Esophagus squamous epithelium (tissue), 5 donors: ENCODE measurements around the gene PTGES3L. TPM values are rescaled to one million over a fixed set of nuclear protein-coding genes. Genes with fewer than 3 reads are reported as not detected.

Experiments
- DNase-seq: peaks from one replicate; lab custom pipeline; 2025; lab: John Stamatoyannopoulos, UW
- H3K27ac ChIP-seq, 4 donors: fragments of 200-600 bp; sonication (generic); one replicate each; pipeline ENCODE4 v1.5.1; 2016 to 2019; ENCODE audit warnings: mild to moderate bottlenecking in 1 of 4
- H3K27me3 ChIP-seq, 4 donors: fragments of 200-600 bp; sonication (generic); 1 replicate in 3 of 4; 2 replicates in 1 of 4; pipeline versions ENCODE4 v1.5.1 to v1.6.0; 2017 to 2021; ENCODE audit warnings: antibody characterized with exemption in 1 of 4
- H3K36me3 ChIP-seq, 3 donors: fragments of 200-600 bp; sonication (generic); one replicate each; pipeline ENCODE4 v1.5.1; 2016 to 2019
- H3K4me1 ChIP-seq, 3 donors: fragments of 200-600 bp; sonication (generic); one replicate each; pipeline ENCODE4 v1.5.1; 2017 to 2019
- H3K4me3 ChIP-seq, 4 donors: fragments of 200-600 bp; sonication (generic); 1 replicate in 3 of 4; 2 replicates in 1 of 4; pipeline ENCODE4 v1.5.1; 2016 to 2019; ENCODE audit warnings: mild to moderate bottlenecking in 2 of 4, moderate library complexity in 1 of 4
- H3K9me3 ChIP-seq, 3 donors: fragments of 200-600 bp; sonication (generic); one replicate each; pipeline ENCODE4 v1.5.1; 2016 to 2019
- POLR2A ChIP-seq, 4 donors: fragments of 450-650 bp; IDR thresholded peaks; one replicate each; pipeline ENCODE4 v1.6.1; 2017; ENCODE audit warnings: antibody characterized with exemption in 4 of 4, mild to moderate bottlenecking in 4 of 4, moderate library complexity in 3 of 4
- WGBS, 2 donors: methylation state at CpG; one replicate each; pipeline ENCODE4 v1.1.5; 2018; 5-methylcytosine and 5-hydroxymethylcytosine counted together
- intact Hi-C: fragments of 100-400 bp; cut with DNase I; formaldehyde crosslinking; loops from one replicate; pipeline ENCODE4 v1.15.0; 2022
- total RNA-seq, 4 donors: library from RNA; depleted of rRNA; stranded (reverse); fragments of >200 nt; gene quantifications; one replicate each; pipeline ENCODE4 v1.1.0, GENCODE V29; 2016
- TF ChIP-seq, protein P1 (sequence below), 6 experiments: fragments of 450-650 bp in 4 of 6; fragments of 200-600 bp in 2 of 6; sonication (generic) in 2 of 6; IDR thresholded peaks; one replicate each; pipeline ENCODE4 v1.5.1; 2016 to 2019; ENCODE audit warnings: antibody characterized with exemption in 6 of 6, mild to moderate bottlenecking in 4 of 6, moderate library complexity in 4 of 6
- donor health status: DM: yes; HTN: yes; CAD: no.

Gene PTGES3L
- total RNA-seq, 4 donors from 2014 or later = 0.27 to 1.1 TPM; not detected in 2

DNA sequence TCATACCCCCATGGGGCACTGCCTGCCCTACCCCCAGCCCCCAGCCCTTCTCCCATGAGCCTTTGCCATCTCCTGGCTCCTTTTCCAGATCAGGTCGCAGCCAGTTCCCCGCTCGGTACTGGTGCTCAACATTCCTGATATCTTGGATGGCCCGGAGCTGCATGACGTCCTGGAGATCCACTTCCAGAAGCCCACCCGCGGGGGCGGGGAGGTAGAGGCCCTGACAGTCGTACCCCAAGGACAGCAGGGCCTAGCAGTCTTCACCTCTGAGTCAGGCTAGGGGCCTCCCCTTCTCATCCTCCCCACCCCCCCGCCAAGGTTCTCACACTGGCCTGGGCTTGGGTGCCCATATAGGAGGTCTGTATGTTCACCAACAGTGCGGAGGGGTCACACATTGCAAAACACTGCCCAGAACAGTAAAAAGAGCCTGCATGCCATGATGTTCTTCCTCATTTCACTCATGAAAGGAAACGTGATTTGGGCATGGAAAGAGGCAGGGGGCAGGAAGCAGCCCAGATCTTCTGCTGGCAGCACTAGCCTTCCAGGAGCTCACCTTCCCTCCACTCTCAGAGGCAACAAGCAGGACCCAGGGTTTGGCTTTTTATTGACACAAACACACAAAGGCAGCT, 34.3 kb upstream of the PTGES3L start:
- TF ChIP-seq, protein P1, sequence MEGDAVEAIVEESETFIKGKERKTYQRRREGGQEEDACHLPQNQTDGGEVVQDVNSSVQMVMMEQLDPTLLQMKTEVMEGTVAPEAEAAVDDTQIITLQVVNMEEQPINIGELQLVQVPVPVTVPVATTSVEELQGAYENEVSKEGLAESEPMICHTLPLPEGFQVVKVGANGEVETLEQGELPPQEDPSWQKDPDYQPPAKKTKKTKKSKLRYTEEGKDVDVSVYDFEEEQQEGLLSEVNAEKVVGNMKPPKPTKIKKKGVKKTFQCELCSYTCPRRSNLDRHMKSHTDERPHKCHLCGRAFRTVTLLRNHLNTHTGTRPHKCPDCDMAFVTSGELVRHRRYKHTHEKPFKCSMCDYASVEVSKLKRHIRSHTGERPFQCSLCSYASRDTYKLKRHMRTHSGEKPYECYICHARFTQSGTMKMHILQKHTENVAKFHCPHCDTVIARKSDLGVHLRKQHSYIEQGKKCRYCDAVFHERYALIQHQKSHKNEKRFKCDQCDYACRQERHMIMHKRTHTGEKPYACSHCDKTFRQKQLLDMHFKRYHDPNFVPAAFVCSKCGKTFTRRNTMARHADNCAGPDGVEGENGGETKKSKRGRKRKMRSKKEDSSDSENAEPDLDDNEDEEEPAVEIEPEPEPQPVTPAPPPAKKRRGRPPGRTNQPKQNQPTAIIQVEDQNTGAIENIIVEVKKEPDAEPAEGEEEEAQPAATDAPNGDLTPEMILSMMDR (IDR thresholded peaks at IDR 0.05) = no peak
- no peak for TF ChIP-seq POLR2A (IDR thresholded peaks at IDR 0.05)
- peak overlapping the region; percentile 26 to 86 (median 57) for H3K27ac ChIP-seq
- intact Hi-C loops = no loop called here
- H3K4me1 ChIP-seq = peaks cover 7 to 81% (median 33%) of the 10 kb centered on the region in 3 donors
- 81 to 85% methylated on average over 4 to 12 of the region's 12 CpGs for WGBS, 2 donors
- no peaks in the 10 kb centered on the region for H3K27me3 ChIP-seq
- DNase-seq = no peak
- no peak overlapping the region for H3K4me3 ChIP-seq
- H3K36me3 ChIP-seq = peaks cover 7 to 67% (median 19%) of the 10 kb centered on the region in 3 donors
- H3K9me3 ChIP-seq = no peaks in the 10 kb centered on the region

- H3K27me3 ChIP-seq = no peaks in the 10 kb centered on the region
- H3K4me3 ChIP-seq = no peak overlapping the region
- DNase-seq = no peak
- WGBS, 2 donors = 79 to 88% methylated on average over 4 to 8 of the region's 8 CpGs
- no peaks in the 10 kb centered on the region for H3K9me3 ChIP-seq
- peaks cover 7 to 64% (median 19%) of the 10 kb centered on the region in 3 donors for H3K36me3 ChIP-seq
- peaks cover 7 to 79% (median 26%) of the 10 kb centered on the region in 3 donors for H3K4me1 ChIP-seq
- intact Hi-C loops = no loop called here
- peak overlapping the region in 2 of 4 donors; percentile 27 to 86 for H3K27ac ChIP-seq
- no peak for TF ChIP-seq POLR2A (IDR thresholded peaks at IDR 0.05)
- TF ChIP-seq, protein P1 (IDR thresholded peaks at IDR 0.05) = no peak
These were observed 33.4 kb upstream of the PTGES3L start for GRCh38 chr17:43013296-43013695.

GRCh38 chr17:43011728-43012472, 32.0 kb upstream of the PTGES3L start:
- TF ChIP-seq POLR2A (IDR thresholded peaks at IDR 0.05) = no peak
- TF ChIP-seq, protein P1 (IDR thresholded peaks at IDR 0.05) = no peak
- peaks cover 7 to 52% (median 19%) of the 10 kb centered on the region in 3 donors for H3K36me3 ChIP-seq
- H3K9me3 ChIP-seq = no peaks in the 10 kb centered on the region
- H3K4me1 ChIP-seq = peaks cover 7 to 86% (median 32%) of the 10 kb centered on the region in 3 donors
- H3K27me3 ChIP-seq = no peaks in the 10 kb centered on the region
- intact Hi-C loops = no loop called here
- H3K4me3 ChIP-seq = no peak overlapping the region
- WGBS, 2 donors = 71 to 79% methylated on average over 6 to 9 of the region's 15 CpGs
- no peak for DNase-seq
- H3K27ac ChIP-seq = peak overlapping the region in 3 of 4 donors; percentile 5 to 27 (median 25)

DNA sequence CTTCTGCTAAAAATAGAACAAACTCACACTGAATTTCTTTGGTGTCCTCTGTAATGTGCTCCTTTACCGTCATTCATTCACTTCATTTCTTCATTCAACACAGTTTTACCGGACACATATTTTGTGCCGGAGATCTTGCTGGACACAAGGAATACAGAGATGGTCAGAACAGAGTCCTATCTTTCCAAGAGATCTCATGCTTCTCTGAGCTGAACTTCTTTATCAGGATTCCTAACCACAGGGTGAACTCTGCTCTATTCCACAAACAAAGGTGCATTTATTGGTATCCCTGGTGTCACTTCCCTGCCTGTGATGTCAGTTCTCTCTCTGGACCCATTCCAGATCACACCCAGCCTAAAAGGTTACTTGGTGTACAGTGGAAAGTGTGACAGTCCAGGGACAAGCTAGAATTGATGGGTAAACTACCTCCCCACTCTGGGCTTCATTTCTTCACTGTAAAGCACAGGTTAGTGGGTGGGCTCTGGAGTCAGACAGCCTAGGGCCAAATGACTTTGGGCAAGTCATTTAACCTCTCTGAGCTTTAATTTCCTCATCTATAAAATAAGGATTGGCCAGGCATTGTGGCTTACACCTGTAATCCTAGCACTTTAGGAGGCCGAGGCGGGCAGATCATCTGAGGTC, 30.9 kb upstream of the PTGES3L start:
- DNase-seq = no peak
- TF ChIP-seq, protein P1 (IDR thresholded peaks at IDR 0.05) = no peak
- TF ChIP-seq POLR2A (IDR thresholded peaks at IDR 0.05) = no peak
- H3K4me1 ChIP-seq = peaks cover 9 to 87% (median 30%) of the 10 kb centered on the region in 3 donors
- intact Hi-C loops = no loop called here
- H3K4me3 ChIP-seq = no peak overlapping the region
- H3K9me3 ChIP-seq = no peaks in the 10 kb centered on the region
- H3K27me3 ChIP-seq = no peaks in the 10 kb centered on the region
- H3K36me3 ChIP-seq = peaks cover 2 to 40% (median 14%) of the 10 kb centered on the region in 3 donors
- H3K27ac ChIP-seq = peak overlapping the region in 1 of 4 donors; percentile 27
- WGBS, 2 donors = 87 to 92% methylated on average over 3 to 5 of the region's 5 CpGs
